GM18499 (cell line): ENCODE measurements around the gene DNM2.
"Not testable (repeated sequence)": the region's sequence is repeated elsewhere in the genome, so short reads cannot be mapped to it uniquely, and the experiment has no call there.

Source experiments
- ATAC-seq: cut with Tn5 transposase; IDR thresholded peaks from one replicate; pipeline ENCODE4 v1.9.1; 2021; ENCODE audit warnings: moderate number of reproducible peaks; ENCODE audit not compliant: insufficient read depth, unreplicated experiment

The DNM2 gene

GRCh38 chr19:10854350-10855089 lies 136.6 kb downstream of the DNM2 start:
- no peak for ATAC-seq

GRCh38 chr19:10855879-10856522 lies 138.1 kb downstream of the DNM2 start:
- ATAC-seq: no peak

GRCh38 chr19:10856899-10857298 lies 139.0 kb downstream of the DNM2 start:
- not testable (repeated sequence) for ATAC-seq

- no peak for ATAC-seq
Observed at GRCh38 chr19:10858204-10858828, 140.4 kb downstream of the DNM2 start.

- no peak for ATAC-seq
Observed at GRCh38 chr19:10861103-10861651, 143.3 kb downstream of the DNM2 start.

- ATAC-seq: no peak
Observed at GRCh38 chr19:10862561-10863106, 144.8 kb downstream of the DNM2 start.

GRCh38 chr19:10863107-10863717 lies 145.3 kb downstream of the DNM2 start:
- ATAC-seq: no peak

GRCh38 chr19:10864538-10864899 lies 146.6 kb downstream of the DNM2 start:
- ATAC-seq: no peak

GRCh38 chr19:10866495-10866894 lies 148.6 kb downstream of the DNM2 start:
- ATAC-seq: no peak

- no peak for ATAC-seq
Observed at GRCh38 chr19:10868872-10869547, 151.1 kb downstream of the DNM2 start.

- not testable (repeated sequence) for ATAC-seq
Observed at GRCh38 chr19:10869872-10870311, 152.0 kb downstream of the DNM2 start.

- no peak for ATAC-seq
Observed at GRCh38 chr19:10870501-10870954, 152.6 kb downstream of the DNM2 start.

- ATAC-seq: peak; percentile 38
Observed at GRCh38 chr19:10870955-10871603, 153.2 kb downstream of the DNM2 start, which contains the start of gene CARM1. Gene CARM1 (plus strand): TSS chr19:10871553. CDS start chr19:10871703, 150 bp downstream.

- no peak for ATAC-seq
Observed at GRCh38 chr19:10871711-10872545, 154.0 kb downstream of the DNM2 start.

GRCh38 chr19:10872546-10873107 lies 154.7 kb downstream of the DNM2 start:
- ATAC-seq: no peak

GRCh38 chr19:10874024-10874423 lies 156.1 kb downstream of the DNM2 start:
- ATAC-seq: no peak

- ATAC-seq: no peak
Observed at GRCh38 chr19:10876459-10877240, 158.8 kb downstream of the DNM2 start.
